ENCODE results near the gene ROR2. TPM values are rescaled to one million over a fixed set of nuclear protein-coding genes. Genes with fewer than 3 reads are reported as not detected.
"Not testable (repeated sequence)": the region's sequence is repeated elsewhere in the genome, so short reads cannot be mapped to it uniquely, and the experiment has no call there.

The ROR2 gene
- total RNA-seq, 1 donor from 2014 or later = 0.32 TPM

DNA sequence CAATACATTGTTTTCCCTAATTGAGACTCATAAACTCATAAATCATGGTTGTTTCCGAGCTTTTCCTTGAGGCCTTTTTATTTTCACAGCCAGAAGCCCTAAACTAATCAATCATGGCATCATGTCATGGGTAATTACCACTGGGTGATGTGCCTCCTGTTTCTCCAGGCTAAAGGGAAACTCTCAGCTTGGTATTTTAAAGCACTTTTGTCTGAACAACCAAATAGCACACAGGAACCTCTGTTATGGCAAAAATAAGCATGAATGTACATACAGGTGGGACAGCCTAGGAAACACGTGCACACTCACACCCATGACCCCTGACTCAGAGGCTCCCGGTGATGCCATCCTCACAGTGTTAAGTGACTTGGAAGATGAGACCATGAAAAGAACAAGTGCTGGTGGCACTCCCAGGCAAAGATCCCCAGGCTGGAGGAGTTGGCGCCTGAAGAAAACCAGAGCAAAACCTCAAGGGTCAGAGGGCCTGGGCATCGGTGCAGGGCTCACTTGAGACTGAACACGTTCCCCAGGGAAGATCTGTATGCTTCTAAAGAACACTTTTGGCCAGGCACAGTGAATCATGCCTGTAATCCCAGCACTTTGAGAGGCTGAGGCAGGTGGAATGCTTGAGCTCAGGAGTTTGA is 154.3 kb downstream of the ROR2 start:
- TF ChIP-seq, protein P1, sequence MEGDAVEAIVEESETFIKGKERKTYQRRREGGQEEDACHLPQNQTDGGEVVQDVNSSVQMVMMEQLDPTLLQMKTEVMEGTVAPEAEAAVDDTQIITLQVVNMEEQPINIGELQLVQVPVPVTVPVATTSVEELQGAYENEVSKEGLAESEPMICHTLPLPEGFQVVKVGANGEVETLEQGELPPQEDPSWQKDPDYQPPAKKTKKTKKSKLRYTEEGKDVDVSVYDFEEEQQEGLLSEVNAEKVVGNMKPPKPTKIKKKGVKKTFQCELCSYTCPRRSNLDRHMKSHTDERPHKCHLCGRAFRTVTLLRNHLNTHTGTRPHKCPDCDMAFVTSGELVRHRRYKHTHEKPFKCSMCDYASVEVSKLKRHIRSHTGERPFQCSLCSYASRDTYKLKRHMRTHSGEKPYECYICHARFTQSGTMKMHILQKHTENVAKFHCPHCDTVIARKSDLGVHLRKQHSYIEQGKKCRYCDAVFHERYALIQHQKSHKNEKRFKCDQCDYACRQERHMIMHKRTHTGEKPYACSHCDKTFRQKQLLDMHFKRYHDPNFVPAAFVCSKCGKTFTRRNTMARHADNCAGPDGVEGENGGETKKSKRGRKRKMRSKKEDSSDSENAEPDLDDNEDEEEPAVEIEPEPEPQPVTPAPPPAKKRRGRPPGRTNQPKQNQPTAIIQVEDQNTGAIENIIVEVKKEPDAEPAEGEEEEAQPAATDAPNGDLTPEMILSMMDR (IDR thresholded peaks at IDR 0.05) = no peak
- H3K4me1 ChIP-seq = no peaks in the 10 kb centered on the region

DNA sequence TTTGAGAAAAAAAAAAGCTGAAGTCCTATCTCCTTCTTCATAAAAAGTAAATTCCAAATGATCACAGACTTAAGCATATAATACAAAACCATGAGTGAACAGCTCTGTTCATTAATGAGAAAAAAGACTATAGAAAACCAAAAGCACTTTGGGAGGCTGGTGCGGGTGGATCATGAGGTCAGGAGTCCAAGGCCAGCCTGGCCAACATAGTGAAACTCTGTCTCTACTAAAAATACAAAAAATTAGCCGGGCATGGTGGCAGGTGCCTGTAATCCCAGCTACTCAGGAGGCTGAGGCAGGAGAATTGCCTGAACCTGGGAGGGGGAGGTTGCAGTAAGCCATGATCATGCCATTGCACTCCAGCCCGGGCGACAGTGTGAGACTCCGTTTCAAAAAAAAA is 156.7 kb downstream of the ROR2 start:
- H3K4me1 ChIP-seq; H3K4me3 ChIP-seq; H3K36me3 ChIP-seq; H3K9me3 ChIP-seq; intact Hi-C loops (cut with DNase I); H3K27me3 ChIP-seq; DNase-seq (ENCODE audit: low spot score in 2 of 2); H3K27ac ChIP-seq: not testable (repeated sequence)

More for the DNA sequence above, 154.3 kb downstream of the ROR2 start:
- Histone ChIP-seq H3K4me3 (no peak overlapping the region), H3K27me3 (no peaks in the 10 kb centered on the region), H3K27ac (no peak overlapping the region), H3K36me3 (no peaks in the 10 kb centered on the region), H3K9me3 (no peaks in the 10 kb centered on the region)
- intact Hi-C loops (cut with DNase I) = no loop called here
- no peak for DNase-seq (ENCODE audit: low spot score in 2 of 2)

DNA sequence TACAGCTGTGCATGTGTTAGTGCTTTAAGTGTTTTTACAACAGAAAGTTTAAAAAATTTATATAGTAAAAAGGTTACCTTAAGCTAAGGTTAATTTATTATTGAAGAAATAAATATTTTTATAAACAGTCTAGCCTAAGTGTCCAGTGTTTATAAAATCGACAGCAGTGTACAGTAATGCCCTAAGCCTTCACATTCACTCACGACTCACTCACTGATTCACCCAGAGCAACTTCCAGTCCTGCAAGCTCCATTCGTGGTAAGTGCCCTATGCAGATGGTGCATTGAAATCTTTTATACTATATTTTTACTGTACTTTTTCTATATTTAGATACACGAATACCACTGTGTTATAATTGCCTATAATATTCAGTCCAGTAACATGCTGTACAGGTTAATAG is 159.1 kb downstream of the ROR2 start:
- no peaks in the 10 kb centered on the region for H3K27me3 ChIP-seq
- intact Hi-C loops (cut with DNase I) = no loop called here
- DNase-seq (ENCODE audit: low spot score in 2 of 2) = no peak
- H3K9me3 ChIP-seq = no peaks in the 10 kb centered on the region
- no peaks in the 10 kb centered on the region for H3K4me1 ChIP-seq
- TF ChIP-seq, protein P1 (IDR thresholded peaks at IDR 0.05) = no peak
- H3K36me3 ChIP-seq = no peaks in the 10 kb centered on the region
- H3K4me3 ChIP-seq = no peak overlapping the region
- H3K27ac ChIP-seq = no peak overlapping the region

DNA sequence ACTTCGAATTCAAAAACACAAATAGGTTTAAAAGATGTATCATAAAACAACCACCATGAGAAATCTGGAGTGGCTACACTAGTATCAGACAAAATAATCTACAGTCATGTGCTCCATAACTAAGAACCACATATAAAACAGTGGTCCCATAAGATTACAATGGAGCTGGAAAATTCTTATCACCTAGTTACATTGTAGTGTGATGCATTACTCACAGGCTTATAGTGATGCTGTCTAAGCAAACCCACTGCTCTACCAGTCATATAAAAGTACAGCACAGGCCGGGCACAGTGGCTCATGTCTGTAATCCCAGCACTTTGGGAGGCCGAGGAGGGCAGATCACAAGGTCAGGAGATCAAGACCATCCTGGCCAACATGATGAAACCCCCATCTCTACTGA is 160.1 kb downstream of the ROR2 start:
- Histone ChIP-seq H3K4me1 (no peaks in the 10 kb centered on the region), H3K4me3 (no peak overlapping the region), H3K9me3 (no peaks in the 10 kb centered on the region), H3K27ac (no peak overlapping the region), H3K27me3 (no peaks in the 10 kb centered on the region), H3K36me3 (no peaks in the 10 kb centered on the region)
- DNase-seq (ENCODE audit: low spot score in 2 of 2) = no peak
- TF ChIP-seq, protein P1 (IDR thresholded peaks at IDR 0.05) = no peak
- intact Hi-C loops (cut with DNase I) = no loop called here

DNA sequence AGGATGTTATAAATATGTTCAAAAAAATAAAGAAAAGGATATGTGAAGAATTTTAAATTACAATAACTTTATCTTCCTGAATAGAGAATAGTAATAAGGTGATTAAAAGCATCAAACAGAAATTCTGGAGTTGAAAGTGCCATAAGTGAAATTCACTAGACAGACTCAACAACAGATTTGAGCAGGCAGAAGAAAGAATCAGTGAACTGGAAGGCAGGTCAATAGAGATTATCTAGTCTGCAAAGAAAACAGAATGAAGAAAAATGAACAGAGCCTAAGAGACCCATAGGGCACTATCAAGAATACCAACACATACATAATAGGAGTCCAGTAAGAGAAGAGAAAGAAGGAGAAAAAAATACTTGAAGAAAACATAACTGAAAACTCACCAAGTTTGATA is 162.1 kb downstream of the ROR2 start:
- no peak for DNase-seq (ENCODE audit: low spot score in 2 of 2)
- no peak overlapping the region for H3K27ac ChIP-seq
- H3K36me3 ChIP-seq = no peaks in the 10 kb centered on the region
- no peaks in the 10 kb centered on the region for H3K27me3 ChIP-seq
- H3K4me1 ChIP-seq = no peaks in the 10 kb centered on the region
- no peaks in the 10 kb centered on the region for H3K9me3 ChIP-seq
- TF ChIP-seq, protein P1 (IDR thresholded peaks at IDR 0.05) = no peak
- H3K4me3 ChIP-seq = no peak overlapping the region
- intact Hi-C loops (cut with DNase I) = no loop called here

DNA sequence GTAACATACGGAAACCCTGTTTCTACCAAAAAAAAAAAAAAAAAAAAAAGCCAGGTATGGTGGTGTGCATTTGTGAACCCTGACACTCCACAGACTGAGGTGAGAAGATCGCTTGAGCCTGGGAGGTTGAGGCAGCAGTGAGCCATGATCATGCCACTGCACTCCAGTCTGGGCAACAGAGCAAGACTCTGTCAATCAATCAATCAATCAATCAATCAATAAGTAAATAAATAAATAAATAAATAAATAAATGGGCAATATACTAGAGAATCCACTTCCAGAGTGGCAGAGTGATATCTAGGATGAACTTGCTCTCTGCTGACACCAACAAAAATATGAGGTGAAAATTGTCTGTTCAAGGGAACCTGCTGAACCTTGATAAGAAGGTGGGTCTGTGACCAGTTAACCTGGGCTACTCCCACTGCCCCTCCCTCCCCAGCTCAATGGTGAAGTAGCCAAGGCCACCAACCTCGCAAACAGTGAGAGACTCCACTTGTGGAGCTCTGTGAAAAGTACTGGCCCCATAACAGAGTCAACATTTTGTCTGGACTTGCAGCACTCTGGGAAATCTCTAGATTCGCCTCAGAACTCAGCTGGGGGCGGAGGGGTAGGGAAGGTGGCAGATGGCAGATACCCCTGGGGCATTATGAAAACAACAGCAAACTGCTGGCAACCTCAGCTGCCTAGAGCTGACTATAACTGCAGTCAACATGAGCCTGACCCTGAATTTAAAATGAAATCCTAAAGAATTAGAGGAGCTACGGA is 163.7 kb downstream of the ROR2 start:
- TF ChIP-seq, protein P1 (IDR thresholded peaks at IDR 0.05) = no peak
- H3K9me3 ChIP-seq = no peaks in the 10 kb centered on the region
- no peaks in the 10 kb centered on the region for H3K27me3 ChIP-seq
- H3K4me1 ChIP-seq = no peaks in the 10 kb centered on the region
- H3K4me3 ChIP-seq = no peak overlapping the region
- no peak for DNase-seq (ENCODE audit: low spot score in 2 of 2)
- no peaks in the 10 kb centered on the region for H3K36me3 ChIP-seq
- intact Hi-C loops (cut with DNase I) = no loop called here
- no peak overlapping the region for H3K27ac ChIP-seq

All from ascending aorta (tissue), 2 donors.